ENCODE results near the gene TLE2. TPM values are rescaled to one million over a fixed set of nuclear protein-coding genes. Genes with fewer than 3 reads are reported as not detected.
A peak's percentile ranks its signal among the peaks of the same experiment; 100 is the strongest.

The TLE2 gene
- total and polyA plus RNA-seq, 9 of the 15 experiments (the other 6 are each of a cell fraction or from before 2014, with no cell fraction given) = 0.35 to 13.1 (median 6.2) TPM

- TF ChIP-seq BMI1 (IDR thresholded peaks at IDR 0.05; ENCODE audit: low read length) = no peak
- no peak for TF ChIP-seq CEBPB (tag; IDR thresholded peaks at IDR 0.05)
- TF ChIP-seq ETV5 (CRISPR knock-in tag; IDR thresholded peaks at IDR 0.05; ENCODE audit: low read depth) = 0 out of 2 replicates have a peak, but pooled peaks have one; percentile 32
- TF ChIP-seq USF1 (CRISPR knock-in tag; IDR thresholded peaks at IDR 0.05) = peak; percentile 94
- TF ChIP-seq ZNF217 (CRISPR knock-in tag; IDR thresholded peaks at IDR 0.05) = no peak
- TF ChIP-seq, protein P1, sequence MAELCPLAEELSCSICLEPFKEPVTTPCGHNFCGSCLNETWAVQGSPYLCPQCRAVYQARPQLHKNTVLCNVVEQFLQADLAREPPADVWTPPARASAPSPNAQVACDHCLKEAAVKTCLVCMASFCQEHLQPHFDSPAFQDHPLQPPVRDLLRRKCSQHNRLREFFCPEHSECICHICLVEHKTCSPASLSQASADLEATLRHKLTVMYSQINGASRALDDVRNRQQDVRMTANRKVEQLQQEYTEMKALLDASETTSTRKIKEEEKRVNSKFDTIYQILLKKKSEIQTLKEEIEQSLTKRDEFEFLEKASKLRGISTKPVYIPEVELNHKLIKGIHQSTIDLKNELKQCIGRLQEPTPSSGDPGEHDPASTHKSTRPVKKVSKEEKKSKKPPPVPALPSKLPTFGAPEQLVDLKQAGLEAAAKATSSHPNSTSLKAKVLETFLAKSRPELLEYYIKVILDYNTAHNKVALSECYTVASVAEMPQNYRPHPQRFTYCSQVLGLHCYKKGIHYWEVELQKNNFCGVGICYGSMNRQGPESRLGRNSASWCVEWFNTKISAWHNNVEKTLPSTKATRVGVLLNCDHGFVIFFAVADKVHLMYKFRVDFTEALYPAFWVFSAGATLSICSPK (IDR thresholded peaks at IDR 0.05; ENCODE audit: borderline replicate concordance) = no peak
- 0 out of 2 replicates have a peak, but pooled peaks have one; percentile 5 for TF ChIP-seq JUND (IDR thresholded peaks at IDR 0.05; ENCODE audit: borderline replicate concordance, low read depth, low read length)
- TF ChIP-seq JUND (tag; IDR thresholded peaks at IDR 0.05; ENCODE audit: borderline replicate concordance, low read depth, low read length) = no peak
- peak; percentile 61; the same call in 1 of the 2 replicates for TF ChIP-seq CHD2 (IDR thresholded peaks at IDR 0.05; ENCODE audit: low read depth, low read length)
- no peak for TF ChIP-seq MAFG (tag; conservative IDR thresholded peaks at IDR 0.05)
- peak; percentile 98 for TF ChIP-seq PKNOX1 (IDR thresholded peaks at IDR 0.05)
- TF ChIP-seq RBM15 (IDR thresholded peaks at IDR 0.05; ENCODE audit: insufficient read depth, low read length) = no peak
- no peak for TF ChIP-seq PCBP2 (IDR thresholded peaks at IDR 0.05; ENCODE audit: low read depth, low read length, poor library complexity, severe bottlenecking)
- no peak for TF ChIP-seq POLR3A (IDR thresholded peaks at IDR 0.05; ENCODE audit: borderline replicate concordance, extremely low read depth, insufficient read depth, insufficient read length)
- TF ChIP-seq RUNX1 (IDR thresholded peaks at IDR 0.05; ENCODE audit: low read depth) = no peak
- TF ChIP-seq YY1 (IDR thresholded peaks at IDR 0.05; ENCODE audit: borderline replicate concordance in 1 of 3, control insufficient read depth in 1 of 3, extremely low read depth in 1 of 3, insufficient read depth in 3 of 3, insufficient read length in 1 of 3, insufficient replicate concordance in 2 of 3, low read depth in 1 of 3, low read length in 2 of 3) = peak; percentile 14 to 86 (median 79)
- TF ChIP-seq MYC (IDR thresholded peaks at IDR 0.05; ENCODE audit: low read depth, low read length) = peak; percentile 95
- no peak; the same call in 1 of the 2 replicates for TF ChIP-seq MYC (CRISPR knock-in tag; IDR thresholded peaks at IDR 0.05; ENCODE audit: borderline replicate concordance, low read depth)
- TF ChIP-seq THRAP3 (IDR thresholded peaks at IDR 0.05; ENCODE audit: borderline replicate concordance) = no peak
- no peak for TF ChIP-seq TCFL5 (CRISPR knock-in tag; conservative IDR thresholded peaks at IDR 0.05)
- TF ChIP-seq ZNF174 (CRISPR knock-in tag; IDR thresholded peaks at IDR 0.05) = no peak
- TF ChIP-seq NRF1 (conservative IDR thresholded peaks at IDR 0.05 in 1 of 2, IDR thresholded peaks at IDR 0.05 in 1 of 2) = peak; percentile 24 to 34; a peak in 2 of 4 replicates
- peak; percentile 76 for TF ChIP-seq GABPA (tag; conservative IDR thresholded peaks at IDR 0.05; ENCODE audit: low read depth)
- peak; percentile 51; the same call in 1 of the 2 replicates for TF ChIP-seq ZNF431 (CRISPR knock-in tag; IDR thresholded peaks at IDR 0.05)
- peak; percentile 41; the same call in 1 of the 2 replicates for TF ChIP-seq CREM (IDR thresholded peaks at IDR 0.05; ENCODE audit: low read depth)
Measured at GRCh38 chr19:2977001-2977745, 51.9 kb downstream of the TLE2 start, which contains the start of gene TLE6 (continued).
